ENCODE results near the gene SPATC1L. TPM values are rescaled to one million over a fixed set of nuclear protein-coding genes. Genes with fewer than 3 reads are reported as not detected.

SPATC1L gene
- total RNA-seq, 1 donor from 2014 or later = 1.1 TPM

DNA sequence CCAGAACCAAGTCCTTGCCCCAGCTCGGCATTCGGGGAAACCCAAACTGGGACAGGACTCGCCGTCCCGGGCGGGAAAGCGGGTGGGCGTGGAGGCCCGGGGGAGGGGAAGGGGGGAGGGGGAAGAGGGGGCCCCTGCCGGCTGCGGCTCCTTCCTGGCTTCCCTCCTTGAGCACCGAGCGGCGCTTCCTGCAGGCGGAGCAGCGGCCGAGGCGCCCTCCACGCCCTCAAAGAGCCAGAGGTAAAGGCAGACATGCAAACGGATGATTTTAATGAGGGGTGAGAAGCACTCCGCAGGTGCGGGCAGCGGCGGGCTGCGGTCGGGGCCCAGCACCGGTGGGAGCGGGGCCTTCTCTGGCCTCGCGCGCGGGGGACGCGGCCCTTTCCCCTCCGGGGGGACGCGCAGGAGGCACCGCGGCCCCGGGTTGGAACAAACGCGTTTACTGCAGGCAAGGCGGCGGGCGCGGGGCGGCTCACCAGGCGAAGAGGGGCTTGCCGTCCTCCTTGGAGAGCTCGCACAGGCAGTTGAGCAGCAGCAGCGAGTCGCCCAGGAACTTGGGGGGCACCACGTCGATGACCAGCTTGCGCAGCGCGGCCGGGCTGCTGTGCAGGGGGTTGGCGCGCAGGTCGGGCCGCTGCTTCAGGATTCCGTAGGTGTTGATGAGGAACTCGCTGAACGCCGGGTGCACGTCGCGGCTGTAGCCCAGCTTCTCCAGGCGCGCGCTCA, 23.2 kb downstream of the SPATC1L start:
- Histone ChIP-seq H3K36me3 (ENCODE audit: control insufficient read depth, insufficient read depth, low read length) (no peaks in the 10 kb centered on the region), H3K4me3 (ENCODE audit: low read depth, low read length) (no peak overlapping the region), H3K27me3 (ENCODE audit: control insufficient read depth, insufficient read depth, low read length) (no peaks in the 10 kb centered on the region)
- FAIRE-seq = no peak
- TF ChIP-seq, protein P1, sequence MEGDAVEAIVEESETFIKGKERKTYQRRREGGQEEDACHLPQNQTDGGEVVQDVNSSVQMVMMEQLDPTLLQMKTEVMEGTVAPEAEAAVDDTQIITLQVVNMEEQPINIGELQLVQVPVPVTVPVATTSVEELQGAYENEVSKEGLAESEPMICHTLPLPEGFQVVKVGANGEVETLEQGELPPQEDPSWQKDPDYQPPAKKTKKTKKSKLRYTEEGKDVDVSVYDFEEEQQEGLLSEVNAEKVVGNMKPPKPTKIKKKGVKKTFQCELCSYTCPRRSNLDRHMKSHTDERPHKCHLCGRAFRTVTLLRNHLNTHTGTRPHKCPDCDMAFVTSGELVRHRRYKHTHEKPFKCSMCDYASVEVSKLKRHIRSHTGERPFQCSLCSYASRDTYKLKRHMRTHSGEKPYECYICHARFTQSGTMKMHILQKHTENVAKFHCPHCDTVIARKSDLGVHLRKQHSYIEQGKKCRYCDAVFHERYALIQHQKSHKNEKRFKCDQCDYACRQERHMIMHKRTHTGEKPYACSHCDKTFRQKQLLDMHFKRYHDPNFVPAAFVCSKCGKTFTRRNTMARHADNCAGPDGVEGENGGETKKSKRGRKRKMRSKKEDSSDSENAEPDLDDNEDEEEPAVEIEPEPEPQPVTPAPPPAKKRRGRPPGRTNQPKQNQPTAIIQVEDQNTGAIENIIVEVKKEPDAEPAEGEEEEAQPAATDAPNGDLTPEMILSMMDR (IDR thresholded peaks at IDR 0.05; ENCODE audit: insufficient read depth, low read length, severe bottlenecking) = no peak
- no peak for DNase-seq (ENCODE audit: low read depth)

DNA sequence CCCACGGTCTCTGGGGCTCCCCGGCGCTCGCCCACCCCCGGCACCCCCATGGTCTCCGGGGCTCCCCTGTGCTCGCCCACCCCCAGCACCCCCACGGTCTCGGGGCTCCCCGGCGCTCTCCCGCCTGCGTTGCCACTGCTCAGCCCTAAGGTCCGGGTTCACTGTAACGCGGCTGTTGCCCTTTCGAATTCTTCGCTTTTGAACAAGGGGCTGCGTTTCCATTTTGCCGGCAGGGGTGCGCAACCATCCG, 23.7 kb downstream of the SPATC1L start:
- DNase-seq (ENCODE audit: low read depth) (no peak), FAIRE-seq (no peak)
- H3K36me3 ChIP-seq (ENCODE audit: control insufficient read depth, insufficient read depth, low read length) = no peaks in the 10 kb centered on the region
- no peak overlapping the region for H3K4me3 ChIP-seq (ENCODE audit: low read depth, low read length)
- H3K27me3 ChIP-seq (ENCODE audit: control insufficient read depth, insufficient read depth, low read length) = no peaks in the 10 kb centered on the region
- TF ChIP-seq, protein P1 (IDR thresholded peaks at IDR 0.05; ENCODE audit: insufficient read depth, low read length, severe bottlenecking) = no peak

DNA sequence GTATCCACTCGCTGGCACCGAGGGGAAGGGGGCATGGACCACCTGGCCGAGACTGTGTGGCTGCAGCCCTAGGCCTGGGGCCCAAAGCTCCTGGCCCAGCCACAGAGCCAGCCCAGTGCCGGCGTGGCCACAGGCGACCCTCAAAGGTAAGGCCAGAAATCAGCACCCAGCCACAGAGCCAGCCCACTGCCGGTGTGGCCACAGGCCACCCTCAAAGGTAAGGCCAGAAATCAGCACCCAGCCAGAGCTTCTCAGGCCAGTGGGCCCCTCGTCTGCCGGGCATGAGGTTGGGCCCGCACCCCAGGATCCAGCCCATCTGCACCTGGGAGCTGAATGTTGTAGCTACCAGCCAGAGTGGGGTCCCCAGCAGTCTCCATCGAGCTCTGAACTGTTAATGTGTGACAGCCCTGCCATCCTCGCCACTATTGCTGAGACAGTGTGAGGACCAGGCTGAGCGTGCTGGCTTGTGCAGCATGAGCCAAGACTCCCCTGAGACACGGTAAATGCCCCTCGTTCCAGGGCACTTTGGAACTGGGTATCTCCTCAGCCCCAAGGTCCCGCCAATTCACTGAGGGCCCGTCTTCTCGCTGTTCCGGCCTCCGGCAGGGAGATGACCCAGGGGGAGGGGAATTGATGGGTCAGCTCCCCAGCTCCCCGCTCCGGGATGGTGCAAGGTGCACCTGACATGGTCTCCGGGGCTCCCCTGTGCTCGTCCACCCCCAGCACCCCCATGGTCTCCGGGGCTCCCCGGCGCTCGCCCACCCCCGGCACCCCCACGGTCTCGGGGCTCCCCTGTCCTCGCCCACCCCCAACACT, 24.2 kb downstream of the SPATC1L start:
- Histone ChIP-seq H3K27me3 (ENCODE audit: control insufficient read depth, insufficient read depth, low read length) (no peaks in the 10 kb centered on the region), H3K4me3 (ENCODE audit: low read depth, low read length) (no peak overlapping the region), H3K36me3 (ENCODE audit: control insufficient read depth, insufficient read depth, low read length) (no peaks in the 10 kb centered on the region)
- FAIRE-seq (no peak), DNase-seq (ENCODE audit: low read depth) (no peak)
- TF ChIP-seq, protein P1 (IDR thresholded peaks at IDR 0.05; ENCODE audit: insufficient read depth, low read length, severe bottlenecking) = no peak

DNA sequence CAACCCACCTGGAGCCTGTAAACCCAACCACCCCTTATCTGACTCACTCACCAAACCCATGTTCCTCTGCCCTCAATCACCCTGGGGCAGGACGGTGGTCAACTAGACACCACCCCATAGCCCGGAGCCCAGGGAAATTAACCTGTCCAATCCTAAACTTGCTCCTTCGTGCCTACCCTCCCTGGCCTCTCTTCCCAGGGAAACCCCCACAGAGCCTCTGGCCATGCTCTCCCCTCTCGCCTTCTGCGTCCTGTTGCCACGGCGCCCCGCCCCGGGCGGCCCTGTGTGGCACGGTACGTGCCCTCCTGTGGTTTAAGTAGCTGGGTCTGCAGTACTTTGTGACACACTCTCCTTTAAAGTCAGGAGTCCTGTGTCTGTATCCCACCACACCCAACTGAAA, 24.9 kb downstream of the SPATC1L start:
- TF ChIP-seq, protein P1 (IDR thresholded peaks at IDR 0.05; ENCODE audit: insufficient read depth, low read length, severe bottlenecking) = no peak
- no peak for FAIRE-seq
- H3K36me3 ChIP-seq (ENCODE audit: control insufficient read depth, insufficient read depth, low read length) = no peaks in the 10 kb centered on the region
- H3K27me3 ChIP-seq (ENCODE audit: control insufficient read depth, insufficient read depth, low read length) = no peaks in the 10 kb centered on the region
- no peak for DNase-seq (ENCODE audit: low read depth)
- H3K4me3 ChIP-seq (ENCODE audit: low read depth, low read length) = no peak overlapping the region

DNA sequence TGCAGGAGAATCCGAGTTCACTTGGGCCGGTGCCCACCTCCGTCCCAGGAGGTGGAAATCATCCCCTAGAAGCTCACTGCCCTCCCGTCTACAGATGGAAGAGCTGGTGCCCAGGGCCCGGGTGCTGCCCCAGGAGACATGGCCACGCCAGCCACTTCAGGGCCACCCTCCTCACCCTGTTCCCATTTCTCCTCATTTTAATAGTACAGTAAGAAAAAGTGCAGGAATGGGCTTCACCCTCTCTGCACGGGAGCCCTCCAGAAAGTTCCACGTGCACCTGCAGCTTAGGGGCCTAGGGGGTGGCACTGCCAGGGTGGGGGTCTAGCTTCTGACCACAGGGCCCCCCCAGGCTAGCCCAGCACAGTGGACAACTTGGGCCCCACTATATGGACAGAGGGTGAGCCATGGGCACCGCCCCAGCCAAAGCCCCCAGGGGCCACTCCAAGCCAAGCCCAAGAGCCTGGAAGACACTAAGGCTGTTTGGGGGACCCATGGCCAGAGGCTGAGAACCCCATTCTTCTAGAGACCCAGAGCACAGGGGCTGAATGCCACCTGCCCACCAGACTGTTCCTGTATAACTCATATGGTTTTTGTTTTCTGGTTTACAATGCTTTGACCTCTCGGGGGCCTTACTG, 25.5 kb downstream of the SPATC1L start:
- DNase-seq (ENCODE audit: low read depth) (no peak), FAIRE-seq (no peak)
- Histone ChIP-seq H3K27me3 (ENCODE audit: control insufficient read depth, insufficient read depth, low read length) (no peaks in the 10 kb centered on the region), H3K36me3 (ENCODE audit: control insufficient read depth, insufficient read depth, low read length) (no peaks in the 10 kb centered on the region), H3K4me3 (ENCODE audit: low read depth, low read length) (no peak overlapping the region)
- TF ChIP-seq, protein P1 (IDR thresholded peaks at IDR 0.05; ENCODE audit: insufficient read depth, low read length, severe bottlenecking) = no peak

All from bronchial epithelial cell (primary cell).